H9 (cell line): ENCODE data around the gene FAM200C. TPM values are rescaled to one million over a fixed set of nuclear protein-coding genes. Genes with fewer than 3 reads are reported as not detected.

Source experiments
- DNase-seq: peaks from one replicate; pipeline ENCODE4 v3.0.0-alpha.2; 2017
- H2AFZ ChIP-seq: one replicate; pipeline ENCODE4 v1.6.1; 2013; ENCODE audit warnings: mild to moderate bottlenecking, low read length, control low read depth, moderate library complexity
- H2AK5ac ChIP-seq: 2 replicates; pipeline ENCODE4 v1.6.1; 2013; ENCODE audit warnings: low read length, control low read depth, mixed read lengths; ENCODE audit not compliant: insufficient read length
- H2BK120ac ChIP-seq: one replicate; pipeline ENCODE4 v1.6.1; 2013; ENCODE audit warnings: low read depth, mild to moderate bottlenecking, low read length, control low read depth, inconsistent platforms; ENCODE audit not compliant: poor library complexity, severe bottlenecking
- H2BK12ac ChIP-seq: 2 replicates; pipeline ENCODE4 v1.6.1; 2013; ENCODE audit warnings: low read length, control low read depth, mixed read lengths, low read depth; ENCODE audit not compliant: insufficient read length
- H2BK15ac ChIP-seq: 2 replicates; pipeline ENCODE4 v1.6.1; 2013; ENCODE audit warnings: low read depth, low read length, control low read depth
- H2BK20ac ChIP-seq: one replicate; pipeline ENCODE4 v1.6.1; 2013; ENCODE audit warnings: low read depth, mild to moderate bottlenecking, low read length, control low read depth, inconsistent platforms; ENCODE audit not compliant: poor library complexity, severe bottlenecking
- H2BK5ac ChIP-seq: 2 replicates; pipeline ENCODE4 v1.6.1; 2013; ENCODE audit warnings: low read length, control low read depth, mixed read lengths; ENCODE audit not compliant: insufficient read length
- H3K14ac ChIP-seq: 2 replicates; pipeline ENCODE4 v1.6.1; 2013; ENCODE audit warnings: low read length, control low read depth; ENCODE audit not compliant: insufficient read depth
- H3K18ac ChIP-seq: 2 replicates; pipeline ENCODE4 v1.6.1; 2013; ENCODE audit warnings: low read depth, mild to moderate bottlenecking, mixed read lengths, low read length, control low read depth; ENCODE audit not compliant: insufficient read length
- H3K23ac ChIP-seq: 2 replicates; pipeline ENCODE4 v1.6.1; 2013; ENCODE audit warnings: low read length, control low read depth, mixed read lengths, low read depth; ENCODE audit not compliant: insufficient read length
- H3K23me2 ChIP-seq: 2 replicates; pipeline ENCODE4 v1.6.1; 2013; ENCODE audit warnings: low read depth, mild to moderate bottlenecking, mixed read lengths, low read length, control low read depth; ENCODE audit not compliant: insufficient read length, poor library complexity, severe bottlenecking
- H3K27ac ChIP-seq: 2 replicates; pipeline ENCODE4 v1.5.1; 2013; ENCODE audit warnings: low read length, control low read depth, mixed read lengths, low read depth; ENCODE audit not compliant: insufficient read length
- H3K27me3 ChIP-seq: 2 replicates; pipeline ENCODE4 v1.6.1; 2013; ENCODE audit warnings: low read length, control low read depth, inconsistent platforms; ENCODE audit not compliant: insufficient read depth
- H3K4ac ChIP-seq: 2 replicates; pipeline ENCODE4 v1.6.1; 2013; ENCODE audit warnings: low read depth, mild to moderate bottlenecking, control low read depth, inconsistent platforms, low read length, moderate library complexity
- H3K4me1 ChIP-seq: 2 replicates; pipeline ENCODE4 v1.6.1; 2013; ENCODE audit warnings: low read length, control low read depth, inconsistent platforms; ENCODE audit not compliant: insufficient read depth
- H3K4me2 ChIP-seq: 2 replicates; pipeline ENCODE4 v1.6.1; 2013; ENCODE audit warnings: low read length, control low read depth, mixed read lengths; ENCODE audit not compliant: insufficient read length, insufficient read depth
- H3K56ac ChIP-seq: 2 replicates; pipeline ENCODE4 v1.6.1; 2013; ENCODE audit warnings: low read depth, mild to moderate bottlenecking, mixed read lengths, low read length, control low read depth; ENCODE audit not compliant: insufficient read length
- H3K79me1 ChIP-seq: 2 replicates; pipeline ENCODE4 v1.6.1; 2013; ENCODE audit warnings: low read depth, mild to moderate bottlenecking, moderate library complexity, low read length, control low read depth, inconsistent platforms; ENCODE audit not compliant: insufficient read depth, poor library complexity, severe bottlenecking
- H3K79me2 ChIP-seq: 2 replicates; pipeline ENCODE4 v1.6.1; 2013; ENCODE audit warnings: low read length, control low read depth, inconsistent platforms; ENCODE audit not compliant: insufficient read depth
- H3K9ac ChIP-seq: 2 replicates; pipeline ENCODE4 v1.6.1; 2013; ENCODE audit warnings: low read length, control low read depth, mixed read lengths; ENCODE audit not compliant: insufficient read length; ENCODE audit errors: extremely low read depth
- H3K9me3 ChIP-seq: one replicate; pipeline ENCODE4 v1.6.1; 2013; ENCODE audit warnings: low read depth, low read length, inconsistent platforms; ENCODE audit not compliant: control insufficient read depth
- H3T11ph ChIP-seq: one replicate; pipeline ENCODE4 v1.6.1; 2013; ENCODE audit warnings: mild to moderate bottlenecking, low read length, control low read depth, inconsistent platforms
- H4K20me1 ChIP-seq: one replicate; pipeline ENCODE4 v1.6.1; 2013; ENCODE audit not compliant: control insufficient read depth, insufficient read length, insufficient read depth
- H4K5ac ChIP-seq: 2 replicates; pipeline ENCODE4 v1.6.1; 2013; ENCODE audit warnings: low read depth, mild to moderate bottlenecking, mixed read lengths, low read length, control low read depth; ENCODE audit not compliant: insufficient read length
- H4K8ac ChIP-seq: replicated peaks from 2 replicates; pipeline ENCODE4 v1.6.1; 2013; ENCODE audit warnings: low read length, control low read depth, mixed read lengths, low read depth; ENCODE audit not compliant: insufficient read length
- H4K91ac ChIP-seq: 2 replicates; pipeline ENCODE4 v1.6.1; 2013; ENCODE audit warnings: low read depth, mild to moderate bottlenecking, moderate library complexity, mixed read lengths, low read length, control low read depth; ENCODE audit not compliant: insufficient read length
- H3K27ac Mint-ChIP-seq, 3 experiments: 2 replicates in 2 of 3; 3 replicates in 1 of 3; pipeline ENCODE4 v1.8.0; 2020 to 2021; ENCODE audit warnings: mixed read lengths in 3 of 3, mild to moderate bottlenecking in 1 of 3, moderate library complexity in 1 of 3
- H3K27me3 Mint-ChIP-seq: 2 replicates; pipeline ENCODE4 v1.8.0; 2021; ENCODE audit warnings: low read depth, mild to moderate bottlenecking, moderate library complexity, mixed read lengths
- H3K36me3 Mint-ChIP-seq, 3 experiments: 2 replicates in 2 of 3; 3 replicates in 1 of 3; pipeline ENCODE4 v1.8.0; 2020 to 2021; ENCODE audit warnings: low read depth in 3 of 3, mixed read lengths in 3 of 3; ENCODE audit not compliant: insufficient read depth in 1 of 3
- H3K4me1 Mint-ChIP-seq, 2 experiments: 2 replicates each; pipeline ENCODE4 v1.8.0; 2020; ENCODE audit warnings: mixed read lengths in 2 of 2
- H3K4me3 Mint-ChIP-seq, 2 experiments: 2 replicates in 1 of 2; 3 replicates in 1 of 2; pipeline ENCODE4 v1.8.0; 2020 to 2021; ENCODE audit warnings: mild to moderate bottlenecking in 2 of 2, mixed read lengths in 2 of 2, moderate library complexity in 1 of 2
- H3K9me3 Mint-ChIP-seq, 2 experiments: 2 replicates in 1 of 2; 3 replicates in 1 of 2; pipeline ENCODE4 v1.8.0; 2020; ENCODE audit warnings: mild to moderate bottlenecking in 2 of 2, mixed read lengths in 2 of 2, moderate library complexity in 1 of 2
- CTCF ChIP-seq: fragments of 200-600 bp; sonication (generic); conservative IDR thresholded peaks from 3 replicates; pipeline ENCODE4 v1.8.0; 2021; ENCODE audit warnings: antibody characterized with exemption, mild to moderate bottlenecking
- WGBS: extraction: QIAGEN DNeasy Blood & Tissue Kit; methylation state at CpG from one replicate; pipeline ENCODE4 v1.1.7; 2013; ENCODE audit warnings: missing lambda C conversion rate, low lambda C conversion rate, mixed read lengths; ENCODE audit not compliant: insufficient read length; ENCODE audit errors: extremely low coverage; 5-methylcytosine and 5-hydroxymethylcytosine counted together
- total RNA-seq: library from RNA; stranded (reverse); gene quantifications from 2 replicates; pipeline ENCODE4 v1.2.1, GENCODE V29; 2021

Gene FAM200C
- total RNA-seq, 1 experiment from 2014 or later: 4.3 TPM

GRCh38 chr5:160348080-160348479 is 51.8 kb downstream of the FAM200C start:
- Histone ChIP-seq H4K91ac (no peak overlapping the region), H3K79me2 (no peaks in the 10 kb centered on the region), H4K8ac (no peak overlapping the region), H2AK5ac (no peak overlapping the region), H2BK5ac (no peak overlapping the region), H3K9me3 (no peaks in the 10 kb centered on the region), H2BK15ac (no peak overlapping the region), H4K5ac (no peak overlapping the region), H2AFZ (no peak overlapping the region), H3K27ac (no peak overlapping the region), H3K4me1 (peaks cover 2% of the 10 kb centered on the region; the same call in 1 of the 2 replicates), H2BK12ac (no peak overlapping the region), H4K20me1 (no peaks in the 10 kb centered on the region), H3K23me2 (no peaks in the 10 kb centered on the region), H3K14ac (no peak overlapping the region), H3K4me2 (no peak overlapping the region), H3K18ac (no peak overlapping the region), H3K27me3 (no peaks in the 10 kb centered on the region), H3K23ac (no peak overlapping the region), H3K79me1 (no peaks in the 10 kb centered on the region), H2BK20ac (no peak overlapping the region), H2BK120ac (no peak overlapping the region), H3K56ac (no peak overlapping the region), H3K9ac (no peak overlapping the region), H3T11ph (no peak overlapping the region), H3K4ac (no peak overlapping the region)
- no peak overlapping the region for H3K4me3 Mint-ChIP-seq
- WGBS: no CpG with 5 or more reads among the region's 11 CpGs
- H3K9me3 Mint-ChIP-seq: no peaks in the 10 kb centered on the region
- TF ChIP-seq CTCF: no peak
- H3K36me3 Mint-ChIP-seq: no peaks in the 10 kb centered on the region
- no peaks in the 10 kb centered on the region; the same call in none of the 2 replicates for H3K27me3 Mint-ChIP-seq
- peak overlapping the region in 1 of 3 experiments; percentile 13; a peak in 1 of 7 replicates for H3K27ac Mint-ChIP-seq
- peaks cover 7 to 9% of the 10 kb centered on the region in 2 experiments for H3K4me1 Mint-ChIP-seq
- no peak for DNase-seq
